RWPE2 (cell line): ENCODE measurements around the gene CCDC40.
A peak's percentile ranks its signal among the peaks of the same experiment; 100 is the strongest.

Source experiments
- ATAC-seq: fragments of 200-7000 bp; cut with Tn5 transposase; 3 replicates; pipeline ENCODE4 v1.9.1; 2021; ENCODE audit warnings: low read depth
- DNase-seq: peaks from one replicate; pipeline ENCODE4 v3.0.0-alpha.2; 2020; ENCODE audit warnings: low spot score
- H3K27ac ChIP-seq: fragments of 450-650 bp; 2 replicates; pipeline ENCODE4 v1.5.1; 2017; ENCODE audit warnings: mild to moderate bottlenecking; ENCODE audit not compliant: poor library complexity, severe bottlenecking
- H3K27me3 ChIP-seq: fragments of 250-450 bp; sonication (Bioruptor Pico); 2 replicates; pipeline ENCODE4 v1.5.1; 2021; ENCODE audit warnings: mild to moderate bottlenecking, moderate library complexity; ENCODE audit not compliant: insufficient read depth, poor library complexity, severe bottlenecking
- H3K36me3 ChIP-seq: fragments of 250-450 bp; sonication (Bioruptor Pico); 2 replicates; pipeline ENCODE4 v1.5.1; 2020; ENCODE audit warnings: low read depth, mild to moderate bottlenecking, moderate library complexity
- H3K4me1 ChIP-seq: fragments of 250-450 bp; sonication (Bioruptor Pico); 2 replicates; pipeline ENCODE4 v1.5.1; 2021; ENCODE audit warnings: mild to moderate bottlenecking, moderate library complexity; ENCODE audit not compliant: insufficient read depth, poor library complexity, severe bottlenecking
- H3K4me3 ChIP-seq: fragments of 250-450 bp; sonication (Bioruptor Pico); 2 replicates; pipeline ENCODE4 v1.5.1; 2021; ENCODE audit warnings: mild to moderate bottlenecking, moderate library complexity; ENCODE audit not compliant: severe bottlenecking
- H3K9me3 ChIP-seq: fragments of 250-450 bp; sonication (Bioruptor Pico); 2 replicates; pipeline ENCODE4 v1.5.1; 2021; ENCODE audit warnings: mild to moderate bottlenecking, moderate library complexity; ENCODE audit not compliant: severe bottlenecking
- CTCF ChIP-seq: fragments of 450-650 bp; IDR thresholded peaks from one replicate; pipeline ENCODE4 v1.5.1; 2017; ENCODE audit warnings: mild to moderate bottlenecking, moderate library complexity; ENCODE audit not compliant: poor library complexity, severe bottlenecking

The CCDC40 gene

DNA sequence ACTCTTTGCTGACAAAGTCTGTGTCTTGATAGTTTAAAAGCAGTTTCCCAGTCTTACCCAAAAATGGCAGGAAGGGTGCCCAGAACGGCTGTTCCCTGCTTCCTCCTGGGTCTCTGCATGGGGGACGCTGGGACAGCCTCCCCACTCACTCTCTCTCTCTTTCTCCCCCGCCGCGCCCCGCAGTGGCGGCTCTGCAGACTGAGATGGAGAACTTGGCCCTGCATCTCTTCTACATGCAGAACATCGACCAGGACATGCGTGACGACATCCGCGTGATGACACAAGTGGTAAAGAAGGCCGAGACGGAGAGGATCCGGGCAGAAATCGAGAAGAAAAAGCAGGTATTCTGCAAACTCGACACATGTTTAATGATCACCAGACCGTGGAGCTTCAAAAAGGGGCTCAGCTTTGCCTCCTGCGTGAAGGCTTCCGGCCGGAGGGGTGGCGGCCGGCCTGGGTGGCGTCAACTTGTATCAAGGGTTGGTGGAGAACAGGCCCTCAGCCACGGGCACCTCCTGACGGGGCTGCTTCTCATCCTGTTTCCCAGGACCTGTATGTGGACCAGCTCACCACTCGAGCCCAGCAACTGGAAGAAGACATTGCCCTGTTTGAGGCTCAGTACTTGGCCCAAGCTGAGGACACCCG, 22.0 kb downstream of the CCDC40 start:
- H3K27me3 ChIP-seq, result no peaks in the 10 kb centered on the region
- TF ChIP-seq CTCF, result no peak

GRCh38 chr17:80060644-80061043, 24.2 kb downstream of the CCDC40 start:
- Histone ChIP-seq H3K27me3 (no peaks in the 10 kb centered on the region), H3K4me1 (no peaks in the 10 kb centered on the region), H3K27ac (no peak overlapping the region), H3K9me3 (no peaks in the 10 kb centered on the region), H3K4me3 (no peak overlapping the region), H3K36me3 (no peaks in the 10 kb centered on the region)
- DNase-seq (no peak), ATAC-seq (no peak)
- no peak for TF ChIP-seq CTCF

More for the DNA sequence above, 22.0 kb downstream of the CCDC40 start:
- ATAC-seq (no peak), DNase-seq (no peak)
- no peak overlapping the region for H3K4me3 ChIP-seq
- H3K4me1 ChIP-seq, result no peaks in the 10 kb centered on the region
- no peak overlapping the region for H3K27ac ChIP-seq
- no peaks in the 10 kb centered on the region for H3K9me3 ChIP-seq
- H3K36me3 ChIP-seq, result no peaks in the 10 kb centered on the region

- TF ChIP-seq CTCF, result no peak
- Histone ChIP-seq H3K27ac (no peak overlapping the region), H3K4me1 (no peaks in the 10 kb centered on the region), H3K9me3 (no peaks in the 10 kb centered on the region), H3K36me3 (no peaks in the 10 kb centered on the region), H3K4me3 (no peak overlapping the region), H3K27me3 (no peaks in the 10 kb centered on the region)
- ATAC-seq (no peak), DNase-seq (no peak)
Measured at GRCh38 chr17:80061421-80061820, 25.0 kb downstream of the CCDC40 start.

GRCh38 chr17:80063830-80064585, 27.6 kb downstream of the CCDC40 start:
- no peak for TF ChIP-seq CTCF
- ATAC-seq (peak; percentile 51; the same call in 1 of the 3 replicates), DNase-seq (no peak)
- H3K4me3 ChIP-seq, result no peak overlapping the region
- H3K27ac ChIP-seq, result no peak overlapping the region
- no peaks in the 10 kb centered on the region for H3K4me1 ChIP-seq
- no peaks in the 10 kb centered on the region for H3K36me3 ChIP-seq
- H3K27me3 ChIP-seq, result no peaks in the 10 kb centered on the region
- no peaks in the 10 kb centered on the region for H3K9me3 ChIP-seq

GRCh38 chr17:80064696-80065095, 28.3 kb downstream of the CCDC40 start:
- TF ChIP-seq CTCF, result no peak
- Histone ChIP-seq H3K4me1 (no peaks in the 10 kb centered on the region), H3K9me3 (no peaks in the 10 kb centered on the region), H3K27ac (no peak overlapping the region), H3K4me3 (no peak overlapping the region), H3K27me3 (no peaks in the 10 kb centered on the region), H3K36me3 (no peaks in the 10 kb centered on the region)
- DNase-seq (no peak), ATAC-seq (no peak)
